OCI-LY7 (cell line): ENCODE data around the gene FGFR4.

Experiments used
- CTCF ChIP-seq: fragments of 200-600 bp; sonication (generic); conservative IDR thresholded peaks from 2 replicates; pipeline ENCODE4 v1.5.1; 2014; ENCODE audit warnings: mild to moderate bottlenecking, antibody characterized with exemption, low read length, moderate library complexity, mixed read lengths
- EZH2phosphoT487 ChIP-seq: fragments of 200-600 bp; sonication (generic); IDR thresholded peaks from 2 replicates; pipeline ENCODE4 v1.6.1; 2018; ENCODE audit warnings: low read depth, borderline replicate concordance, mild to moderate bottlenecking, mixed run types, antibody characterized with exemption, low read length, moderate library complexity, mixed read lengths

DNA sequence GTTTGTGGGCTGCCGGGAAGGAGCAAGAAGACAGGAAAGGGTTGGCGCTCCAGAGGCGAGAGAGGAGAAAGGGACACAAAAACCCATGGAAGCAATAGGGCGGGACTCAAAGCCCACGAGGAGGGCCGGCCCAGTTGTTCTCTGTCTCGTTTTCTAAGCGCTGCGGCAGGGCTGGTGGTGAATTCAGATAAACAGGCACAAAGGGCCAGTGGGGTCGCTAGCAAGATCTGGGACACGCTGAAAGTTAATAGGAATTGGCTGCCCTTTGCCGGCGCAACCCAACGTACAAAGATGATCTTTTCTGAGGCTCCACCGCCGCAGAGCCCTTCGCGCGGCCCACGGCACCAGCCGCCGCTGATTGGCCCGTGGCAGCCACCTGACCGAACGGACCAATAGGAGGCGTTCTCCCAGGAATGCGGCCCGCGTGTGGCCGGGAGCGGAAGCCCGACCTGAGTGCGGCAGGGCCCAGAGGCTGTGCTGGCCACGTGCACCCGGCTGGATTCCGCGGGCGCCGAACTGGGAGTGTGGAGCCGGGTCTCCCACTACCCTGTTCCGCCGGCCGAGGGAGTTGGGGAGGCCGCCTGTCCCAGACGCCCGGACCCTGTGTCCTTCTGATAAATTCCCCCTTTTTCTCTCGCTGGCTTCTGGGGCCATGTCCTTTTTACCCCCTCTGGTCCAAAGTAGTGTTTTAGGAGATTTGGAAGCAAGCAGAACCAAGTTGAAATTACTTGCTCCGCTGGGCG, 30.1 kb downstream of the FGFR4 start:
- TF ChIP-seq CTCF: no peak
- TF ChIP-seq EZH2phosphoT487: no peak
